H9 (cell line): ENCODE data around the gene ATP1A4. TPM values are rescaled to one million over a fixed set of nuclear protein-coding genes. Genes with fewer than 3 reads are reported as not detected.

Experiments
- DNase-seq: peaks from one replicate; pipeline ENCODE4 v3.0.0-alpha.2; 2017
- H2AFZ ChIP-seq: one replicate; pipeline ENCODE4 v1.6.1; 2013; ENCODE audit warnings: mild to moderate bottlenecking, low read length, control low read depth, moderate library complexity
- H2AK5ac ChIP-seq: 2 replicates; pipeline ENCODE4 v1.6.1; 2013; ENCODE audit warnings: low read length, control low read depth, mixed read lengths; ENCODE audit not compliant: insufficient read length
- H2BK120ac ChIP-seq: one replicate; pipeline ENCODE4 v1.6.1; 2013; ENCODE audit warnings: low read depth, mild to moderate bottlenecking, low read length, control low read depth, inconsistent platforms; ENCODE audit not compliant: poor library complexity, severe bottlenecking
- H2BK12ac ChIP-seq: 2 replicates; pipeline ENCODE4 v1.6.1; 2013; ENCODE audit warnings: low read length, control low read depth, mixed read lengths, low read depth; ENCODE audit not compliant: insufficient read length
- H2BK15ac ChIP-seq: 2 replicates; pipeline ENCODE4 v1.6.1; 2013; ENCODE audit warnings: low read depth, low read length, control low read depth
- H2BK20ac ChIP-seq: one replicate; pipeline ENCODE4 v1.6.1; 2013; ENCODE audit warnings: low read depth, mild to moderate bottlenecking, low read length, control low read depth, inconsistent platforms; ENCODE audit not compliant: poor library complexity, severe bottlenecking
- H2BK5ac ChIP-seq: 2 replicates; pipeline ENCODE4 v1.6.1; 2013; ENCODE audit warnings: low read length, control low read depth, mixed read lengths; ENCODE audit not compliant: insufficient read length
- H3K14ac ChIP-seq: 2 replicates; pipeline ENCODE4 v1.6.1; 2013; ENCODE audit warnings: low read length, control low read depth; ENCODE audit not compliant: insufficient read depth
- H3K18ac ChIP-seq: 2 replicates; pipeline ENCODE4 v1.6.1; 2013; ENCODE audit warnings: low read depth, mild to moderate bottlenecking, mixed read lengths, low read length, control low read depth; ENCODE audit not compliant: insufficient read length
- H3K23ac ChIP-seq: 2 replicates; pipeline ENCODE4 v1.6.1; 2013; ENCODE audit warnings: low read length, control low read depth, mixed read lengths, low read depth; ENCODE audit not compliant: insufficient read length
- H3K23me2 ChIP-seq: 2 replicates; pipeline ENCODE4 v1.6.1; 2013; ENCODE audit warnings: low read depth, mild to moderate bottlenecking, mixed read lengths, low read length, control low read depth; ENCODE audit not compliant: insufficient read length, poor library complexity, severe bottlenecking
- H3K27ac ChIP-seq: 2 replicates; pipeline ENCODE4 v1.5.1; 2013; ENCODE audit warnings: low read length, control low read depth, mixed read lengths, low read depth; ENCODE audit not compliant: insufficient read length
- H3K27me3 ChIP-seq: 2 replicates; pipeline ENCODE4 v1.6.1; 2013; ENCODE audit warnings: low read length, control low read depth, inconsistent platforms; ENCODE audit not compliant: insufficient read depth
- H3K4ac ChIP-seq: 2 replicates; pipeline ENCODE4 v1.6.1; 2013; ENCODE audit warnings: low read depth, mild to moderate bottlenecking, control low read depth, inconsistent platforms, low read length, moderate library complexity
- H3K4me1 ChIP-seq: 2 replicates; pipeline ENCODE4 v1.6.1; 2013; ENCODE audit warnings: low read length, control low read depth, inconsistent platforms; ENCODE audit not compliant: insufficient read depth
- H3K4me2 ChIP-seq: 2 replicates; pipeline ENCODE4 v1.6.1; 2013; ENCODE audit warnings: low read length, control low read depth, mixed read lengths; ENCODE audit not compliant: insufficient read length, insufficient read depth
- H3K56ac ChIP-seq: 2 replicates; pipeline ENCODE4 v1.6.1; 2013; ENCODE audit warnings: low read depth, mild to moderate bottlenecking, mixed read lengths, low read length, control low read depth; ENCODE audit not compliant: insufficient read length
- H3K79me1 ChIP-seq: 2 replicates; pipeline ENCODE4 v1.6.1; 2013; ENCODE audit warnings: low read depth, mild to moderate bottlenecking, moderate library complexity, low read length, control low read depth, inconsistent platforms; ENCODE audit not compliant: insufficient read depth, poor library complexity, severe bottlenecking
- H3K79me2 ChIP-seq: 2 replicates; pipeline ENCODE4 v1.6.1; 2013; ENCODE audit warnings: low read length, control low read depth, inconsistent platforms; ENCODE audit not compliant: insufficient read depth
- H3K9ac ChIP-seq: 2 replicates; pipeline ENCODE4 v1.6.1; 2013; ENCODE audit warnings: low read length, control low read depth, mixed read lengths; ENCODE audit not compliant: insufficient read length; ENCODE audit errors: extremely low read depth
- H3K9me3 ChIP-seq: one replicate; pipeline ENCODE4 v1.6.1; 2013; ENCODE audit warnings: low read depth, low read length, inconsistent platforms; ENCODE audit not compliant: control insufficient read depth
- H3T11ph ChIP-seq: one replicate; pipeline ENCODE4 v1.6.1; 2013; ENCODE audit warnings: mild to moderate bottlenecking, low read length, control low read depth, inconsistent platforms
- H4K20me1 ChIP-seq: one replicate; pipeline ENCODE4 v1.6.1; 2013; ENCODE audit not compliant: control insufficient read depth, insufficient read length, insufficient read depth
- H4K5ac ChIP-seq: 2 replicates; pipeline ENCODE4 v1.6.1; 2013; ENCODE audit warnings: low read depth, mild to moderate bottlenecking, mixed read lengths, low read length, control low read depth; ENCODE audit not compliant: insufficient read length
- H4K8ac ChIP-seq: replicated peaks from 2 replicates; pipeline ENCODE4 v1.6.1; 2013; ENCODE audit warnings: low read length, control low read depth, mixed read lengths, low read depth; ENCODE audit not compliant: insufficient read length
- H4K91ac ChIP-seq: 2 replicates; pipeline ENCODE4 v1.6.1; 2013; ENCODE audit warnings: low read depth, mild to moderate bottlenecking, moderate library complexity, mixed read lengths, low read length, control low read depth; ENCODE audit not compliant: insufficient read length
- H3K27ac Mint-ChIP-seq, 3 experiments: 2 replicates in 2 of 3; 3 replicates in 1 of 3; pipeline ENCODE4 v1.8.0; 2020 to 2021; ENCODE audit warnings: mixed read lengths in 3 of 3, mild to moderate bottlenecking in 1 of 3, moderate library complexity in 1 of 3
- H3K27me3 Mint-ChIP-seq: 2 replicates; pipeline ENCODE4 v1.8.0; 2021; ENCODE audit warnings: low read depth, mild to moderate bottlenecking, moderate library complexity, mixed read lengths
- H3K36me3 Mint-ChIP-seq, 3 experiments: 2 replicates in 2 of 3; 3 replicates in 1 of 3; pipeline ENCODE4 v1.8.0; 2020 to 2021; ENCODE audit warnings: low read depth in 3 of 3, mixed read lengths in 3 of 3; ENCODE audit not compliant: insufficient read depth in 1 of 3
- H3K4me1 Mint-ChIP-seq, 2 experiments: 2 replicates each; pipeline ENCODE4 v1.8.0; 2020; ENCODE audit warnings: mixed read lengths in 2 of 2
- H3K4me3 Mint-ChIP-seq, 2 experiments: 2 replicates in 1 of 2; 3 replicates in 1 of 2; pipeline ENCODE4 v1.8.0; 2020 to 2021; ENCODE audit warnings: mild to moderate bottlenecking in 2 of 2, mixed read lengths in 2 of 2, moderate library complexity in 1 of 2
- H3K9me3 Mint-ChIP-seq, 2 experiments: 2 replicates in 1 of 2; 3 replicates in 1 of 2; pipeline ENCODE4 v1.8.0; 2020; ENCODE audit warnings: mild to moderate bottlenecking in 2 of 2, mixed read lengths in 2 of 2, moderate library complexity in 1 of 2
- CTCF ChIP-seq: fragments of 200-600 bp; sonication (generic); conservative IDR thresholded peaks from 3 replicates; pipeline ENCODE4 v1.8.0; 2021; ENCODE audit warnings: antibody characterized with exemption, mild to moderate bottlenecking
- WGBS: extraction: QIAGEN DNeasy Blood & Tissue Kit; methylation state at CpG from one replicate; pipeline ENCODE4 v1.1.7; 2013; ENCODE audit warnings: missing lambda C conversion rate, low lambda C conversion rate, mixed read lengths; ENCODE audit not compliant: insufficient read length; ENCODE audit errors: extremely low coverage; 5-methylcytosine and 5-hydroxymethylcytosine counted together
- total RNA-seq: library from RNA; stranded (reverse); gene quantifications from 2 replicates; pipeline ENCODE4 v1.2.1, GENCODE V29; 2021

ATP1A4 gene
- total RNA-seq, 1 experiment from 2014 or later = 0.20 TPM

GRCh38 chr1:160121388-160121787 is 30.0 kb upstream of the ATP1A4 start:
- Histone ChIP-seq H2BK12ac (no peak overlapping the region), H3K23me2 (no peaks in the 10 kb centered on the region), H3K79me2 (no peaks in the 10 kb centered on the region), H4K91ac (no peak overlapping the region), H3K27ac (no peak overlapping the region), H4K8ac (no peak overlapping the region), H3K4ac (no peak overlapping the region), H4K20me1 (no peaks in the 10 kb centered on the region), H3K79me1 (no peaks in the 10 kb centered on the region), H4K5ac (no peak overlapping the region), H2AK5ac (no peak overlapping the region), H3T11ph (no peak overlapping the region), H3K4me1 (peaks cover 10% of the 10 kb centered on the region; the same call in 1 of the 2 replicates), H2BK20ac (no peak overlapping the region), H2BK15ac (no peak overlapping the region), H3K9ac (no peak overlapping the region), H2AFZ (no peak overlapping the region), H3K4me2 (no peak overlapping the region), H3K9me3 (no peaks in the 10 kb centered on the region), H3K14ac (no peak overlapping the region), H3K23ac (no peak overlapping the region), H2BK5ac (no peak overlapping the region), H3K56ac (no peak overlapping the region), H3K27me3 (no peaks in the 10 kb centered on the region), H3K18ac (no peak overlapping the region), H2BK120ac (no peak overlapping the region)
- H3K27ac Mint-ChIP-seq = no peak overlapping the region
- H3K27me3 Mint-ChIP-seq = no peaks in the 10 kb centered on the region; the same call in none of the 2 replicates
- no CpG with 5 or more reads among the region's 1 CpG for WGBS
- DNase-seq = no peak
- H3K4me3 Mint-ChIP-seq = no peak overlapping the region
- H3K9me3 Mint-ChIP-seq = no peaks in the 10 kb centered on the region
- peaks cover 0 to 54% (median 36%) of the 10 kb centered on the region in 3 experiments; a peak in 5 of 7 replicates for H3K36me3 Mint-ChIP-seq
- TF ChIP-seq CTCF = no peak
- peaks cover 28 to 41% of the 10 kb centered on the region in 2 experiments for H3K4me1 Mint-ChIP-seq
